H7 (cell line): ENCODE measurements around the gene CAPN13. TPM values are rescaled to one million over a fixed set of nuclear protein-coding genes. Genes with fewer than 3 reads are reported as not detected.
"Not testable (repeated sequence)": the region's sequence is repeated elsewhere in the genome, so short reads cannot be mapped to it uniquely, and the experiment has no call there.

Source experiments
- DNase-seq: peaks from one replicate; pipeline ENCODE4 v3.0.0; 2012
- H3K27me3 ChIP-seq: 2 replicates; pipeline ENCODE4 v1.6.0; 2011; ENCODE audit warnings: mild to moderate bottlenecking, low read length; ENCODE audit not compliant: control insufficient read depth, insufficient read depth
- H3K36me3 ChIP-seq: replicated peaks from 2 replicates; pipeline ENCODE4 v1.5.1; 2011; ENCODE audit warnings: low read length; ENCODE audit not compliant: control insufficient read depth, insufficient read depth
- H3K4me3 ChIP-seq: 2 replicates; pipeline ENCODE4 v1.5.1; 2011; ENCODE audit warnings: low read depth, mild to moderate bottlenecking, control low read depth, low read length, moderate library complexity; ENCODE audit not compliant: insufficient read depth
- total RNA-seq: library from RNA; depleted of rRNA; stranded (reverse); fragments of >200 nt; shearing (Covaris generic); gene quantifications from 2 replicates; pipeline ENCODE4 v1.2.3, GENCODE V29; 2014

CAPN13 gene
- total RNA-seq, 1 experiment from 2014 or later = 0.55 TPM

DNA sequence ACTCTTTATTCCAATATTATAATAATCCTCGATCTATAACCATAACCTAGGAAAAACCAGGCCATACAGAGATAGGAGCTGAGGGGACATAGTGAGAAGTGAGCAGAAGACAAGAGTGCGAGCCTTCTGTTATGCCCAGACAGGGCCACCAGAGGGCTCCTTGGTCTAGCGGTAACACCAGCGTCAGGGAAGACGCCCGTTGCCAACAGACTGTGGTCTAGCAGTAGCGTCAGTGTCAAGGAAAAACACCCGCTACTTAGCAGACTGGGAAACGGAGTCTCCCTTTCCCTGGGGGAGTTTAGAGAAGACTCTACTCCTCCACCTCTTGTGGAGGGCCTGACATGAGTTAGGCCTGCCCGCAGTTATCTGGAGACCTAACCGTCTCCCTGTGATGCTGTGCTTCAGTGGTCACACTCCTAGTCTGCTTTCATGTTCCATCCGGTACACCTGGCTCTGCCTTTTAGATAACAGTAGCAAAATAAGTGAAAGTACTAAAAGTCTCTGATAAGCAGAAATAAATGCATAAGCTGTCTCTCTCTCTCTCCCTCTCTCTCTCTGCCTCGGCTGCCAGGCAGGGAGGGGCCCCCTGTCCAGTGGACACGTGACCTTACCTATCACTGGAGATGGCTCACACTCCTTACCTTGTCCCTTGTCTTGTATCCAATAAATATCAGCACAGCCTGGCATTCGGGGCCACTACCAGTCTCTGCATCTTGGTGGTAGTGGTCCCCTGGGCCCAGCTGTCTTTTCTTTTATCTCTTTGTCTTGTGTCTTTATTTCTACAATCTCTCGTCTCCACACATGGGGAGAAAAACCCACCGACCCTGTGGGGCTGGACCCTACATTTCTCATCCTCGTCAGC lies 109.8 kb downstream of the CAPN13 start:
- not testable (repeated sequence) for DNase-seq, H3K4me3 ChIP-seq, H3K36me3 ChIP-seq, H3K27me3 ChIP-seq

DNA sequence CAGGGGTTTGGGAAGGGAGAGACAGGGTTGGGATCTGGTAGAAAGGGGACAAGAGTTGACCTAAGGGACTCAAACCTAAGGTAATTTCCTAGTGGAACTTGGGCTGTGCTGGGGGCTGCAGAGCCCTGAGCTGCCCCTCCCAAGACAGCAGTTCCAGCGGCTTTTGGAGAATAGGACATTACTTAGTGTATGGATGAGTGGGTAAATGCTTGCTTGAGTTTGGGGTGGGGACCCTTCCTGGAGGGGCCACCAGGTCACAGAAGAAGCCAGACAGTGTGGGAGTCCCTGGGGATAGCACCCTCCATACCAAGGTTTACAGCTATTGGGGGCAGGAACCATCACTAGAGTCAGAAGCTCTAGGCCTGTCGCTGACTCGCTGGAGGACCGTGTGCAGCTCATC lies 111.5 kb downstream of the CAPN13 start:
- Histone ChIP-seq H3K36me3 (no peaks in the 10 kb centered on the region), H3K4me3 (no peak overlapping the region), H3K27me3 (no peaks in the 10 kb centered on the region)
- no peak for DNase-seq

DNA sequence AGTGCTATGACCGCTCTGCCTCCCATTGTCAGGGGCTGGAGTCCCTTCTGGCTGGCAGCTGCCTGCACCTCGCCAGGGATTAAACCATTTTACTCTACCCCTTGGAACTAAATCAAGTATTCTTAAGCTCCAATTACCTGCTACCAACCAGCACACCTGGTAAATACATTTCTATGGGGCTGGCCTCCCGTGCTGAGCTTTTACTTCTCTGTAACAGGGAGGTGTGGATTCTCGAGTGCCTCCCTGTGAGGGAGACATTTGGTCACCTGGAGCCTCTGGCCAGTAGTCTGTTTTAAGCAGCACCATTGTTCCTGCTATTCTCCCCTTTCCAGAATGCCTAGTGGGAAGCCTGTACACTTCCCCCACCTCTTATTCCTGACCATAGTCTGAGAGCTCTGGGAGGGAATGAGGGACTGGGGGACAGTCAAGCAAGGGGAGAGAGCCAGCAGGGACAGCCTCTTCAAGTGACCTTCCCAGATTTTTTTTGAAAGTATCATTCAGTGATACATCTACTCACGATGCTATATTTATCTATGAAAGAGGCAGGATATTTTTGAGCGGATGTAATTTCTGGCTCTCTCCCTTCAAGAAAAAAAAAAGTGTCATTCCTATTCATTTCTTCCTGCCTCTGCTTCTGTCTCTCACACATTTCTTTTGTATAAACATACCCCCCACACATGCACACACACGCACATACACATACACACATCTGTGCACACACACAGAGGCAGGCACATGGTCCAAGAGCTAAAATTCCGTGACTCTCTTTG lies 112.8 kb downstream of the CAPN13 start:
- DNase-seq = no peak
- Histone ChIP-seq H3K4me3 (no peak overlapping the region), H3K27me3 (no peaks in the 10 kb centered on the region), H3K36me3 (no peaks in the 10 kb centered on the region)

DNA sequence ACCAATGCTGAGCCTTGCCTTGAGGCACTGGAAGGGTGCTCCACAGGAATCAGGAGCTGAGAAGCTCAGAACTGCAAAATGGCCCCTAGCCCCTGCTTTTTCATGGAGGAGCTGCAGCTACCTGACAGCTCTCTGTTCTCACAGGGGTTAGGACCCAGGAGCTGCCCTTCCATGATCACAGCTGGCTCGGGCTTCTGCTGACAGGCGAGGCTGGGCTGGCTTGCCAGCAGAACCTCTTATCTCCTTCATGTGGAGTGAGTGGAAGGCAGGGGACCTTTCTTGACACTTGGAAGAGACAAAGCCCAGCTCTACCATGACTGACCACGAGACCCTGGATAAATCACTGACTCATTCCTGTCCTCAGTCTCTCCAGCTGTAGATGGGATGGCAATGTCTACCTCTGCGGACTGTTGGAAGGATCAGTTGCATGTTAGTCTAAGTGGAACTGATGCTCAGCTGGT lies 113.4 kb downstream of the CAPN13 start:
- Histone ChIP-seq H3K27me3 (no peaks in the 10 kb centered on the region), H3K36me3 (no peaks in the 10 kb centered on the region), H3K4me3 (no peak overlapping the region)
- no peak for DNase-seq

DNA sequence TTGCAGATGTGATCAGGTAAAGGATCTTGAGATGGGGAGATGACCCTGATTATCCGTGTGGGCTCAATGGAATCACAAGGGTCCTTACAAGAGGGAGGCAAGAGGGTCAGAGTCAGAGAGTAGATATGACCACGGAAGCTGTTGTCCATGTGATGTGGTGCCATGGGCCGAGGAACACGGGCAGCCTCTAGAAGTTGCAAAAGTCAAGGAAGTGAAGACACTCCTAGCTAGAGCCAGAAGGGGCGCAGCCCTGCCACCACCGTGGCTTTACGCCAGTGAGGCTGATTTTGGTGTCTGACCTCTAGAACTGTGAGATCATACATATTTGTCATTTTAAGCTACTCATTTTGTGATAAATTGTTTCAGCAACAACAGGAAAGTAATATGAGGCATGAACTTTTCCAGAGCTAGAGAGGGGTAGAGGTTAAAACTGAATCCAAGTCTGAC lies 114.4 kb downstream of the CAPN13 start:
- Histone ChIP-seq H3K4me3 (no peak overlapping the region), H3K27me3 (no peaks in the 10 kb centered on the region), H3K36me3 (no peaks in the 10 kb centered on the region)
- DNase-seq = no peak

DNA sequence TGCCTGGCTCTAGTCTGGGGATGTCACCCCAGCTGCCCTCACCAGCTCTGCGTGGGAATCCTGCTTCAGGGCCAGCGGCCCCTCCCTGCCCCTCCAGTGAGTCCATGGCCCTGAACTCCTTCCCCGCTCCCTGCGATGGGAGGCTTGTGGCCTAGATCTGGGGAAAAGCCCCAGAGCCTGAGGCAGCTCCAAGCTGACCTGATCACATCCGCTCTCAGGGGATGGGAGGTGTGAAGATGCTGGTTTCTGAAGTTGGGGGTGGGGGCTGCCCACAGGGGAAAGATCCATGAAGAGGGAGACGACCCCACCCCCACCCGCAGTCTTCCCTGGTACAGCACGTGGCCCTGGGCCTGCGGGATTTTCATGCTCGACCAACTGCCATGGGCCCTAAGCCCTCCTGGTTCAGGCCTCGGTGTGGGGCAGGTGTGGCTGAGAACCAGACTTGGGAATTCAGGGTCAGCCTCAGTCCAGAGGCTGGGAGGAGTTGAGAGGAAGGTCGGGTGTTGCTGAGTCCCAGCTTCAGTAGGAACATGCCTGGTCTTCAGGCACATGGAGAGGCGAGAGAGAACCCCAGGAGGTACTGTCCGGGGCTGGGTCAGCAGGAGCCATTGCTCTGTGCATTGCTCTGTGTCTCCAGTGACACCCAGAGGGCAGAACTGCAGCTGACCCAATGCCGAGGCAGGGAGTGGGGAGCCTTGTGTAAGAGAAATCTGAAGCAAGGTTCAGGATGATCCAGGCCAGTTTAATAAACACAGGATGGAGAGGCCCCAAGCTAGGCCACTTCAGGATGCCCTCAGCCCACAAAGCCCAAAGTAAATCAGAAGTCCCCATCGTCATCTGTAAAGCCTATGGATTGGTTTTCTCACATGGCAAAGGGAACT lies 115.1 kb downstream of the CAPN13 start:
- H3K27me3 ChIP-seq = no peaks in the 10 kb centered on the region
- no peak overlapping the region for H3K4me3 ChIP-seq
- H3K36me3 ChIP-seq = no peaks in the 10 kb centered on the region
- DNase-seq = no peak

DNA sequence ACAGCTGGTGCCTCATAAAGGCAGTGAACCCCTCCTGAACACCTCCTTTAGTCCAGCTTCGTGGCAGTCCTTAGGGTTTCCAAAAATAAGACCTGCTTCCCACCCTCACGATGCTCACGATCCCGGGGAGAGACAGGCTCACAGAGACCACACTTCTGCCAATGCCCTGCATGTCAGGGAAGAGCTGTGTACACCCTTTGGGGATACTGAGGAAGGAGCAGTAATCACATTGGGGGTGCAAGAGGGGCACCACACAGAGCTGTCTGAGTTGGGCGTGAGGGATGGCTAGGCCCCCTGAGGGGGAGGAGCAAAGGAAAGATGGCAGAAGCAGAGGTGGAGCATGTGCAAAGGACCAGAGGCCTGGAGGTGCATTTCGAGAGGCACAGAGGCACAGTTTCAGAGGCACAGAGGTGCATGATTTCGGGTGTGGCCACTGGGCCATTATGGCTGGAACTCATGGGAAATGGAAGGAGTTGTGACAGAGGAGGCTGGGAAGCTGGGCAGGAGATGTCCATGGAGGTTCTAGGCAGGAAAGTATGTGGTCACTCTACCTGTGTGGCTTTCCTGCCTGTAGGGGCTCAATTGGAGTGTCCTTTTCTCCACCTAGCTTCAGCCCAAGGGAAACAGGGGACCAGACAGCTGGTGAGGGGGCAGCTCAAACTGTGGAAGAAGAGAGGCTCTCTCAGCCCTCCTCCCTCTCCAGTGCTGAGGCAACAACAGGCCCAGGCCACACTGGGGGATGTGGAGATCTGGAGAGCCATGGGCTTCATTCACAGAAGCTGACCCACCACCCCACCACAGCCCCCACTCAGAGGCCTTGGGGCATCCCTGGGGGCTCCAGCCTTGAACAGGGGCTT lies 115.9 kb downstream of the CAPN13 start:
- no peak overlapping the region for H3K4me3 ChIP-seq
- no peaks in the 10 kb centered on the region for H3K36me3 ChIP-seq
- no peak for DNase-seq
- H3K27me3 ChIP-seq = no peaks in the 10 kb centered on the region

DNA sequence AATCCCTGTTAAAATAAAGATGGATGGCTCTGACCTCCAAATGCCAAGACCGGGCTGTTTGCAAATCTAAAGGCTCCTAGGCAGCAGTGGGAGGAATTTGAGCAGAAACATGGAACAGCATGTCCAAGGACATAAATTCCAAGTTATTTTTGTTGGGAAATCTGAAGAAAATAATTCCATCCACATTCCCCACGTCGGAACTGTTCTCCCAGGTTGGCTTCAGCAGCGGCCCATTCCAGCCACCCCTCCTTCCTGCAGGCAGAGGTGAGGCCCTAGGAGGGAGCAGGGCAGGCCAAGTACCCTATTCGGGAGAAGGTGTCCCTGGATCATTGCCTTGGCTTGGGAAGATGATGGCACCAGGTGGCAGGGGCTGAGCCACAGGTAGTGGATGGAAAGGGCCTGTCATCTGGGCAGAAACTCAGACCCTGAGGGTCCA lies 117.1 kb downstream of the CAPN13 start:
- H3K4me3 ChIP-seq = no peak overlapping the region
- no peaks in the 10 kb centered on the region for H3K27me3 ChIP-seq
- no peak for DNase-seq
- no peaks in the 10 kb centered on the region for H3K36me3 ChIP-seq

DNA sequence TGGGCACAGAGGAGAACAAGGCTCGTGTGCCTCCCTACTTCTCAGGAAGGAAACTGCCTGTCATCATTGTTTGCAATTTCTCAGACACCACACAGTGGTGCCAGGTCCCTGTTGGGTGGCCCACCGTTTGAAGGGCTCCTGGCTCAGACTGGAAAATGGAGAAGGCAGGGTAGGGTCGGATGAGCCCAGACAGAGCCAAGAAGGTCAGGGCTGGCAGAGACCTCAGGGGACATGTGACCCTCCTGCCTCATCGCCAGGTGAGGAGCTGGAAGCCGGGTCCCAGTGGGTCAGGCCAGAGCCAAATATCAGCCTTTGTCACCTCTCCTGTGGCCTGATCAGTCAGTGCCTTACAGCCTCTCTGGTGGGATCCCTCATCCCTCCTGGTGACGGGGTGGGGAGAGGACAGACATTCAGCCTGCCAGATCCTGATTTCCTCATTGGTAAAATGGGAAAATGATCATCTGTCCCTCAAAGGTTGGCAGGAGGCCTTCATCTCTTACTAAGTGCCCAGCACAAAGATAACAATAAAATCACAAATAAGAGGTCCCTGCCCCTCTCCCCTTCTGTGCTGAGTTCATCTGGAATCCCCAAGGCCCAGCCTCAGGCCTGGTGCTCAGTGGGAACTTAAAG lies 117.6 kb downstream of the CAPN13 start:
- no peak for DNase-seq
- no peaks in the 10 kb centered on the region for H3K27me3 ChIP-seq
- H3K36me3 ChIP-seq = no peaks in the 10 kb centered on the region
- no peak overlapping the region for H3K4me3 ChIP-seq

DNA sequence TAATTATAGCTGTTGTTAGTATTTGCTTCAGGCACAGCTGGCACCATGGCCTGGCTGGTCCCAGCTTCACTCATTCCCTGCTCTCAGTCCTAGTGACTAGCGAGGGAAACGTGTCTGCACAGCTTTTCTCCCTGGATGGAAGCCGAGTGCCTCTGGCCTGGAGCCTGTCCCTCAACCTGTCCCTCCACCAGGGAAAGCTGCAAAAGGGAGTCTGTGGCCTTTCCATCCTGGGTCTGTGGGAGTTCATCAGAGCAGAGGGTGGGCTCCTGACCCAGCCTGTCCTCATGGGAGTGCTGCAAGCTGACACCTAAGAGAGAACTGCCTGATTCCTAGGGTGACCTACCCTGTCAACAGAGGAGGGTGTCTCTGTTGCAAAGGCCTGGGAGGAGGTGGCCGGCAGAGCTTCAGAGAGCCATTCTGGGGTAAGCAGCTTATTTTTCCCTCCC lies 118.3 kb downstream of the CAPN13 start:
- no peak for DNase-seq
- no peak overlapping the region for H3K4me3 ChIP-seq
- H3K36me3 ChIP-seq = no peaks in the 10 kb centered on the region
- H3K27me3 ChIP-seq = no peaks in the 10 kb centered on the region

DNA sequence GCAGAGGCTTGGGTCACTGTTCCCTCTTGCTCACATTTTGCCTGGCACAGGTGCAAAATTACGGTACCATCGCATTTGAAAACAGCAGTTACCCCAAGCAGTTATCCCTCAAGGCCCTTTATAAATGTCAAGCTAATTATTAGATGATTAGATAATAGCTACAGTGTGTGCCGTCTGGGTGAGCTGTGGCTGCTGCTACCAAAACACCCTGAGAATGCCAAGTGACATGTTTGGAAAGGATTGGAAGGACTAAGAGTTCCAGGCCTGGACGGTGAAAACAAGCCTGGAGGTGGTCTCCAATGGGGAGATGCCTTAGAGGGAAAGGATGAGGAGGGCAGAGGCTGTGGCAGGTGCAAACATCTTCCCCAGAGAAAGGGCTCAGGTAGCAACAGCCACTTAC lies 120.6 kb downstream of the CAPN13 start:
- Histone ChIP-seq H3K27me3 (no peaks in the 10 kb centered on the region), H3K4me3 (no peak overlapping the region), H3K36me3 (no peaks in the 10 kb centered on the region)
- no peak for DNase-seq

DNA sequence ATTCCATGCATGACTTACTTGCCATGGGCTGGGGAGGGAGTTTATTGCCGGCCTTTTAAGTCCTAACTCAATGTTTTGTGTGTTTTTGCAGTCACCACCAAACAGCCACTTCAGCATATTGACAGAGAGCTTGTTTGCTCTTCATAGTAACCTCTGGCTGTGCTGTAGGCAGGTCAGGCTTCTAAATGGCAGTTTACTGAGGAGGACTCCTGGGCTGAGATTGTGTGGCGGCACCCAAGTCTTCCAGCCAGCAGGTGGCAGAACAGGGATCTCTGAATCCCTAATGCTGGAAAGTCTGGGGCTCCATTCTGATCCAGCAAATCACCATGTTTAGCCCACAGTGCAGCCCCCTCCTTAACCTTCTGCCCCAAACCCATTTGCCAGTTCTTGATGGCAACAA lies 121.2 kb downstream of the CAPN13 start:
- peak; percentile 70 for DNase-seq
- Histone ChIP-seq H3K36me3 (no peaks in the 10 kb centered on the region), H3K27me3 (no peaks in the 10 kb centered on the region)

DNA sequence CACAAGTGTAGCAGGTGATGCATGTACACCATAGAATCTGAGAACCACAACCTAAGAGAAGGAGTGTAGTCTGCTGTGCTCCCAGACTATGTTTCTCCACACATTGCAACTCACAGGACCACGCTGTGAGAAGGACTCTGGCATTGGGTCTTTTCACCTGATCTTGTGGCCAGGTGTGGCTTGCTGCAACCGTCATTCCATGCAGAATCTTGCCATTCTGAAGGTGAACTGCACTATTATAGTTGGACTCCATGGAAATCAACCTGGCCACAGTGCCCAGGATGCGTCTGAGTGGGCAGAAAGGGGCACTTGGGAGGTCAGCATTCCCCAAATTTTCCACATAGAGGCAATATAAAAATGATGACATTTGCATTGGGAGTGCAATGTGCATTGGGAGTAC lies 122.2 kb downstream of the CAPN13 start:
- Histone ChIP-seq H3K27me3 (no peaks in the 10 kb centered on the region), H3K36me3 (no peaks in the 10 kb centered on the region), H3K4me3 (no peak overlapping the region)
- no peak for DNase-seq

More for the DNA sequence above, 121.2 kb downstream of the CAPN13 start:
- no peak overlapping the region for H3K4me3 ChIP-seq
